Measurements from ENCODE around the gene TK1. TPM values are rescaled to one million over a fixed set of nuclear protein-coding genes. Genes with fewer than 3 reads are reported as not detected.

The TK1 gene
- polyA plus RNA-seq, 2 of the 4 experiments (the other 2 are of a cell fraction): 90.9 to 355 TPM

DNA sequence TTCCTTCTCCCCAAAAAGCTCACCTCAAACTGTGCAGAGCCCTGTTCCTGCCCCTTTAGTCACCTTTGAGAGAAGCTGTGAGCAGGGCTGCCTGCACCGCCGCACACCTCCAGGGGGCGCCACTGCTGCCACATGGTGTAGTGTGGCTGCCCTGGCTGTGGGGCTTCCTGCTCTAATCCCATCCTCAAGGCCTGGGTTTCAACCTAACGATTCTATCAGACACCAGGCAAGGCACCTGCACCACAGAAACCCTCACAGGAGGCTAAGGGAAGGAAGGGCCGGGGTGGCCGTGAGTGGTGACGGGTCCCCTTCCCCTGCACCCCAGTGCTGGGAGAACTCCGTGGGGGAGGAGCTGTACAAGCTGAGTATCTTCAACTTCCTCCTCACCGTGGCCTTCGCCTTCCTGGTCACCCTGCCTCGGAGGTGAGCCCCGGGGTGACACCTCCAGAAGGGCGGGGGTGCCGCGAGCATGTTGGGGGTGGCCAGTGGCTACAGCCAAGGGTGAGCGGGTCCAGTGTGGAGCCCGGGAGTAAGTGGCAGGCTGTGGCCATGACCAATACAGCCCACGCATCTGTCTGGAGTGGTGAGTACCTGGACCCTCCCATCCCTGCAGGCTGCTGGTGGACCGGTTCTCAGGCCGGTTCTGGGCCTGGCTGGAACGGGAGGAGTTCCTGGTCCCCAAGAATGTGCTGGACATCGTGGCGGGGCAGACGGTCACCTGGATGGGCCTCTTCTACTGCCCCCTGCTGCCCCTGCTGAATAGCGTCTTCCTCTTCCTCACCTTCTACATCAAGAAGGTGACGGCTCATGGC, 49.3 kb downstream of the TK1 start:
- 52% methylated on average over 24 of the region's 26 CpGs for WGBS (ENCODE audit: missing lambda C conversion rate)
- TF ChIP-seq, protein P1, sequence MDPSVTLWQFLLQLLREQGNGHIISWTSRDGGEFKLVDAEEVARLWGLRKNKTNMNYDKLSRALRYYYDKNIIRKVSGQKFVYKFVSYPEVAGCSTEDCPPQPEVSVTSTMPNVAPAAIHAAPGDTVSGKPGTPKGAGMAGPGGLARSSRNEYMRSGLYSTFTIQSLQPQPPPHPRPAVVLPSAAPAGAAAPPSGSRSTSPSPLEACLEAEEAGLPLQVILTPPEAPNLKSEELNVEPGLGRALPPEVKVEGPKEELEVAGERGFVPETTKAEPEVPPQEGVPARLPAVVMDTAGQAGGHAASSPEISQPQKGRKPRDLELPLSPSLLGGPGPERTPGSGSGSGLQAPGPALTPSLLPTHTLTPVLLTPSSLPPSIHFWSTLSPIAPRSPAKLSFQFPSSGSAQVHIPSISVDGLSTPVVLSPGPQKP (IDR thresholded peaks at IDR 0.05; ENCODE audit: low read depth, low read length): no peak
- no peak for TF ChIP-seq KDM5A (IDR thresholded peaks at IDR 0.05)
- TF ChIP-seq, protein P2, sequence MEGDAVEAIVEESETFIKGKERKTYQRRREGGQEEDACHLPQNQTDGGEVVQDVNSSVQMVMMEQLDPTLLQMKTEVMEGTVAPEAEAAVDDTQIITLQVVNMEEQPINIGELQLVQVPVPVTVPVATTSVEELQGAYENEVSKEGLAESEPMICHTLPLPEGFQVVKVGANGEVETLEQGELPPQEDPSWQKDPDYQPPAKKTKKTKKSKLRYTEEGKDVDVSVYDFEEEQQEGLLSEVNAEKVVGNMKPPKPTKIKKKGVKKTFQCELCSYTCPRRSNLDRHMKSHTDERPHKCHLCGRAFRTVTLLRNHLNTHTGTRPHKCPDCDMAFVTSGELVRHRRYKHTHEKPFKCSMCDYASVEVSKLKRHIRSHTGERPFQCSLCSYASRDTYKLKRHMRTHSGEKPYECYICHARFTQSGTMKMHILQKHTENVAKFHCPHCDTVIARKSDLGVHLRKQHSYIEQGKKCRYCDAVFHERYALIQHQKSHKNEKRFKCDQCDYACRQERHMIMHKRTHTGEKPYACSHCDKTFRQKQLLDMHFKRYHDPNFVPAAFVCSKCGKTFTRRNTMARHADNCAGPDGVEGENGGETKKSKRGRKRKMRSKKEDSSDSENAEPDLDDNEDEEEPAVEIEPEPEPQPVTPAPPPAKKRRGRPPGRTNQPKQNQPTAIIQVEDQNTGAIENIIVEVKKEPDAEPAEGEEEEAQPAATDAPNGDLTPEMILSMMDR (IDR thresholded peaks at IDR 0.05): peak; percentile 51
- TF ChIP-seq, protein P3, sequence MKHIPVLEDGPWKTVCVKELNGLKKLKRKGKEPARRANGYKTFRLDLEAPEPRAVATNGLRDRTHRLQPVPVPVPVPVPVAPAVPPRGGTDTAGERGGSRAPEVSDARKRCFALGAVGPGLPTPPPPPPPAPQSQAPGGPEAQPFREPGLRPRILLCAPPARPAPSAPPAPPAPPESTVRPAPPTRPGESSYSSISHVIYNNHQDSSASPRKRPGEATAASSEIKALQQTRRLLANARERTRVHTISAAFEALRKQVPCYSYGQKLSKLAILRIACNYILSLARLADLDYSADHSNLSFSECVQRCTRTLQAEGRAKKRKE (CRISPR knock-in tag; IDR thresholded peaks at IDR 0.05; ENCODE audit: low read depth): no peak
- TF ChIP-seq FOXS1 (CRISPR knock-in tag; IDR thresholded peaks at IDR 0.05): 0 out of 2 replicates have a peak, but pooled peaks have one; percentile 12
- TF ChIP-seq POLR2AphosphoS2 (conservative IDR thresholded peaks at IDR 0.05; ENCODE audit: low read length): no peak
- TF ChIP-seq HOXB13 (CRISPR knock-in tag; IDR thresholded peaks at IDR 0.05; ENCODE audit: low read depth): no peak
- TF ChIP-seq SMC3 (IDR thresholded peaks at IDR 0.05): 0 out of 3 replicates have a peak, but pooled peaks have one; percentile 7
- TF ChIP-seq RCOR1 (IDR thresholded peaks at IDR 0.05; ENCODE audit: low read depth, low read length): no peak
- no peak for TF ChIP-seq ZNF302 (CRISPR knock-in tag; IDR thresholded peaks at IDR 0.05)
- peak in 1 of 2 experiments; percentile 23; a peak in 1 of 5 replicates for TF ChIP-seq RAD21 (conservative IDR thresholded peaks at IDR 0.05 in 1 of 2, IDR thresholded peaks at IDR 0.05 in 1 of 2)
- peak; percentile 68; the same call in 1 of the 2 replicates for TF ChIP-seq CHD4 (IDR thresholded peaks at IDR 0.05; ENCODE audit: borderline replicate concordance)
- TF ChIP-seq GATA3 (IDR thresholded peaks at IDR 0.05; ENCODE audit: borderline replicate concordance): no peak
- ChIA-PET POLR2A (interaction anchor here (1.4 to 1.7 kb wide), 2 partner anchors 9 to 179 kb away, joined by 3 to 4 read pairs; partner anchors contain the start of genes TMC6 and TNRC6C), CTCF (interaction anchor here (0.6 to 24.0 kb wide), 19 partner anchors 10 to 166 kb away, joined by 3 to 295 read pairs (median 4); partner anchors contain the start of genes SYNGR2, TK1, TMC6 and TMC8)
- Histone ChIP-seq H3K4me3 (no peak overlapping the region), H3K4me2 (no peak overlapping the region), H3K4me1 (peaks cover 26% of the 10 kb centered on the region), H3K27ac (no peak overlapping the region), H3K9me3 (no peaks in the 10 kb centered on the region)
- FAIRE-seq: no peak
- peak in 1 of 2 experiments; percentile 65 for DNase-seq (ENCODE audit: low read depth in 1 of 2, low spot score in 1 of 2)
- ATAC-seq: 0 out of 6 replicates have a peak, but pooled peaks of 1 of the 2 experiments have one; percentile 1

DNA sequence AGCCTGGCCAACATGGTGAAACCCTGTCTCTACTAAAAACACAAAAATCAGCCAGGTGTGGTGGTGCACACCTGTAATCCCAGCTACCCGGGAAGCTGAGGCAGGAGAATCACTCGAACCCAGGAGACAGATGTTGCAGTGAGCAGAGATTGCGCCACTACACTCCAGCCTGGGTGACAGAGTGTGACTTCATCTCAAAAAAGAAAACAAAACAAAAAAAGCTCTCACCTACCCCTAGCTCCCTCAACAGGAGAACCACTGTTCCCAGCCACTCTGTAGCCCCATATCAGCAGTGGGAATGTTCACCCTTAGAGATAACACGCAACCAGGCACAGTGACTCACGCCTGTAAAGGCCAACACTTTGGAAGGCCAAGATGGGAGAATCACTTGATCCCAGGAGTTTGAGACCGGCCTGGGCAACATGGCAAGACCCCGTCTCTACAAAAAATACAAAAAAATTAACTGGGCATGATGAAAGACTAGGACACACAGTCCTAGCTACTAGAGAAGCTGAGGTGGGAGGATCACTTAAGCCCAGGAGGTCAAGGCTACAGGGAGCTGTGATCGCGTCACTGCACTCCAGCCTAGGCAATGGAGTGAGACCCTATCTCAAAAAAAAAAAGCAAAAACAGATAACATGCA, 50.9 kb downstream of the TK1 start:
- no peak overlapping the region for H3K4me3 ChIP-seq
- CTCF ChIA-PET: interaction anchor here (1.0 to 24.0 kb wide), 16 partner anchors 8 to 594 kb away, joined by 3 to 295 read pairs (median 8); partner anchors contain the start of genes AFMID, SYNGR2, TK1 and TMC6
- WGBS (ENCODE audit: missing lambda C conversion rate): 82% methylated on average over 9 of the region's 9 CpGs
- no peak for TF ChIP-seq ZFP36 (IDR thresholded peaks at IDR 0.05; ENCODE audit: borderline replicate concordance, partially characterized antibody)
- TF ChIP-seq, protein P4, sequence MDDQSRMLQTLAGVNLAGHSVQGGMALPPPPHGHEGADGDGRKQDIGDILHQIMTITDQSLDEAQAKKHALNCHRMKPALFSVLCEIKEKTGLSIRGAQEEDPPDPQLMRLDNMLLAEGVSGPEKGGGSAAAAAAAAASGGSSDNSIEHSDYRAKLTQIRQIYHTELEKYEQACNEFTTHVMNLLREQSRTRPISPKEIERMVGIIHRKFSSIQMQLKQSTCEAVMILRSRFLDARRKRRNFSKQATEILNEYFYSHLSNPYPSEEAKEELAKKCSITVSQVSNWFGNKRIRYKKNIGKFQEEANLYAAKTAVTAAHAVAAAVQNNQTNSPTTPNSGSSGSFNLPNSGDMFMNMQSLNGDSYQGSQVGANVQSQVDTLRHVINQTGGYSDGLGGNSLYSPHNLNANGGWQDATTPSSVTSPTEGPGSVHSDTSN (IDR thresholded peaks at IDR 0.05): no peak
- no peak for TF ChIP-seq ZC3H11A (IDR thresholded peaks at IDR 0.05)
- no peak for TF ChIP-seq ZSCAN20 (CRISPR knock-in tag; IDR thresholded peaks at IDR 0.05)
- TF ChIP-seq JUN (IDR thresholded peaks at IDR 0.05): no peak
- no peak for TF ChIP-seq CEBPB (IDR thresholded peaks at IDR 0.05)
- TF ChIP-seq CHD2 (IDR thresholded peaks at IDR 0.05; ENCODE audit: low read length, partially characterized antibody): no peak
- TF ChIP-seq POLR2AphosphoS2 (conservative IDR thresholded peaks at IDR 0.05; ENCODE audit: low read length): no peak
- TF ChIP-seq PHF8 (IDR thresholded peaks at IDR 0.05; ENCODE audit: borderline replicate concordance, low read depth): no peak
- no peak for TF ChIP-seq CBX2 (IDR thresholded peaks at IDR 0.05; ENCODE audit: borderline replicate concordance, low read depth)
- no peak for TF ChIP-seq FOSB (CRISPR knock-in tag; IDR thresholded peaks at IDR 0.05)
- no peak for TF ChIP-seq TFCP2L1 (CRISPR knock-in tag; IDR thresholded peaks at IDR 0.05)
- TF ChIP-seq RFX5 (IDR thresholded peaks at IDR 0.05): no peak
- no peak for TF ChIP-seq TP53 (CRISPR knock-in tag; IDR thresholded peaks at IDR 0.05)
- no peak for TF ChIP-seq NFE2L2 (conservative IDR thresholded peaks at IDR 0.05; ENCODE audit: low read length)
- DNase-seq (ENCODE audit: low read depth in 1 of 2, low spot score in 1 of 2) (no peak), FAIRE-seq (no peak), ATAC-seq (no peak)
- peaks cover 10% of the 10 kb centered on the region for H3K4me1 ChIP-seq
- H3K27ac ChIP-seq: no peak overlapping the region
- H3K9me3 ChIP-seq: no peaks in the 10 kb centered on the region
- no peak overlapping the region for H3K4me2 ChIP-seq
- POLR2A ChIA-PET: no interaction called here
